ENCODE measurements around the gene CYP19A1. TPM values are rescaled to one million over a fixed set of nuclear protein-coding genes. Genes with fewer than 3 reads are reported as not detected.
"Not testable (repeated sequence)": the region's sequence is repeated elsewhere in the genome, so short reads cannot be mapped to it uniquely, and the experiment has no call there.

The CYP19A1 gene
- total RNA-seq, 1 experiment from 2014 or later, result not detected

- TF ChIP-seq, protein P1, sequence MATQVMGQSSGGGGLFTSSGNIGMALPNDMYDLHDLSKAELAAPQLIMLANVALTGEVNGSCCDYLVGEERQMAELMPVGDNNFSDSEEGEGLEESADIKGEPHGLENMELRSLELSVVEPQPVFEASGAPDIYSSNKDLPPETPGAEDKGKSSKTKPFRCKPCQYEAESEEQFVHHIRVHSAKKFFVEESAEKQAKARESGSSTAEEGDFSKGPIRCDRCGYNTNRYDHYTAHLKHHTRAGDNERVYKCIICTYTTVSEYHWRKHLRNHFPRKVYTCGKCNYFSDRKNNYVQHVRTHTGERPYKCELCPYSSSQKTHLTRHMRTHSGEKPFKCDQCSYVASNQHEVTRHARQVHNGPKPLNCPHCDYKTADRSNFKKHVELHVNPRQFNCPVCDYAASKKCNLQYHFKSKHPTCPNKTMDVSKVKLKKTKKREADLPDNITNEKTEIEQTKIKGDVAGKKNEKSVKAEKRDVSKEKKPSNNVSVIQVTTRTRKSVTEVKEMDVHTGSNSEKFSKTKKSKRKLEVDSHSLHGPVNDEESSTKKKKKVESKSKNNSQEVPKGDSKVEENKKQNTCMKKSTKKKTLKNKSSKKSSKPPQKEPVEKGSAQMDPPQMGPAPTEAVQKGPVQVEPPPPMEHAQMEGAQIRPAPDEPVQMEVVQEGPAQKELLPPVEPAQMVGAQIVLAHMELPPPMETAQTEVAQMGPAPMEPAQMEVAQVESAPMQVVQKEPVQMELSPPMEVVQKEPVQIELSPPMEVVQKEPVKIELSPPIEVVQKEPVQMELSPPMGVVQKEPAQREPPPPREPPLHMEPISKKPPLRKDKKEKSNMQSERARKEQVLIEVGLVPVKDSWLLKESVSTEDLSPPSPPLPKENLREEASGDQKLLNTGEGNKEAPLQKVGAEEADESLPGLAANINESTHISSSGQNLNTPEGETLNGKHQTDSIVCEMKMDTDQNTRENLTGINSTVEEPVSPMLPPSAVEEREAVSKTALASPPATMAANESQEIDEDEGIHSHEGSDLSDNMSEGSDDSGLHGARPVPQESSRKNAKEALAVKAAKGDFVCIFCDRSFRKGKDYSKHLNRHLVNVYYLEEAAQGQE (IDR thresholded peaks at IDR 0.05; ENCODE audit: insufficient read depth in 1 of 2, low read depth in 2 of 2, low read length in 1 of 2), result no peak
- TF ChIP-seq CTCF (IDR thresholded peaks at IDR 0.05) (no peak), SIN3A (IDR thresholded peaks at IDR 0.05; ENCODE audit: borderline replicate concordance, insufficient read depth, low read depth, low read length) (no peak), TCF7L2 (IDR thresholded peaks at IDR 0.05; ENCODE audit: low read depth, low read length) (no peak), POLR2AphosphoS5 (IDR thresholded peaks at IDR 0.05; ENCODE audit: low read depth, low read length) (no peak)
- DNase-seq (ENCODE audit: low read depth, low spot score) (no peak), ATAC-seq (no peak)
- no peaks in the 10 kb centered on the region for H3K4me1 ChIP-seq (ENCODE audit: control insufficient read depth, insufficient read depth, low read length)
- H3K9me3 ChIP-seq (ENCODE audit: control insufficient read depth, insufficient read depth, low read depth, low read length), result no peaks in the 10 kb centered on the region
- H3K4me3 ChIP-seq (ENCODE audit: low read depth in 2 of 2, low read length in 2 of 2), result no peak overlapping the region
- in situ Hi-C loops (cut with HindIII; ENCODE audit: low pct_unique_long_range_greater_than_20kb, low sequenced_read_pairs), result no loop called here
- BruUV-seq (replicated peaks), result no TSS peak
- H3K36me3 ChIP-seq (ENCODE audit: control insufficient read depth, insufficient read depth, low read length), result no peaks in the 10 kb centered on the region
- no peak overlapping the region for H3K27ac ChIP-seq (ENCODE audit: low read length)
- ChIA-PET CTCF (interaction anchor here (1.2 kb wide), 1 partner anchor 27 kb away, joined by 3 read pairs; no protein-coding TSS in a partner anchor), POLR2A (no interaction called here)
- intact Hi-C loops (cut with micrococcal nuclease; ENCODE audit: unreplicated experiment), result no loop called here
- no peaks in the 10 kb centered on the region for H3K27me3 ChIP-seq (ENCODE audit: control insufficient read depth, insufficient read depth, low read length)
Observed at GRCh38 chr15:51190424-51191068, 147.8 kb downstream of the CYP19A1 start.

GRCh38 chr15:51189669-51190385, 148.6 kb downstream of the CYP19A1 start:
- no peak overlapping the region for H3K4me3 ChIP-seq (ENCODE audit: low read depth in 2 of 2, low read length in 2 of 2)
- no TSS peak for BruUV-seq (replicated peaks)
- intact Hi-C loops (cut with micrococcal nuclease; ENCODE audit: unreplicated experiment), result no loop called here
- in situ Hi-C loops (cut with HindIII; ENCODE audit: low pct_unique_long_range_greater_than_20kb, low sequenced_read_pairs), result no loop called here
- DNase-seq (ENCODE audit: low read depth, low spot score) (no peak), ATAC-seq (no peak)
- POLR2A ChIA-PET, result no interaction called here
- CTCF ChIA-PET, result interaction anchor here (1.2 kb wide), 1 partner anchor 27 kb away, joined by 3 read pairs; no protein-coding TSS in a partner anchor
- no peak for TF ChIP-seq TCF7L2 (IDR thresholded peaks at IDR 0.05; ENCODE audit: low read depth, low read length)
- TF ChIP-seq, protein P1 (IDR thresholded peaks at IDR 0.05; ENCODE audit: insufficient read depth in 1 of 2, low read depth in 2 of 2, low read length in 1 of 2), result no peak
- no peak for TF ChIP-seq POLR2AphosphoS5 (IDR thresholded peaks at IDR 0.05; ENCODE audit: low read depth, low read length)
- TF ChIP-seq CTCF (IDR thresholded peaks at IDR 0.05), result no peak
- TF ChIP-seq SIN3A (IDR thresholded peaks at IDR 0.05; ENCODE audit: borderline replicate concordance, insufficient read depth, low read depth, low read length), result no peak
- H3K27me3 ChIP-seq (ENCODE audit: control insufficient read depth, insufficient read depth, low read length), result no peaks in the 10 kb centered on the region
- H3K27ac ChIP-seq (ENCODE audit: low read length), result no peak overlapping the region
- H3K4me1 ChIP-seq (ENCODE audit: control insufficient read depth, insufficient read depth, low read length), result no peaks in the 10 kb centered on the region
- no peaks in the 10 kb centered on the region for H3K9me3 ChIP-seq (ENCODE audit: control insufficient read depth, insufficient read depth, low read depth, low read length)
- no peaks in the 10 kb centered on the region for H3K36me3 ChIP-seq (ENCODE audit: control insufficient read depth, insufficient read depth, low read length)

DNA sequence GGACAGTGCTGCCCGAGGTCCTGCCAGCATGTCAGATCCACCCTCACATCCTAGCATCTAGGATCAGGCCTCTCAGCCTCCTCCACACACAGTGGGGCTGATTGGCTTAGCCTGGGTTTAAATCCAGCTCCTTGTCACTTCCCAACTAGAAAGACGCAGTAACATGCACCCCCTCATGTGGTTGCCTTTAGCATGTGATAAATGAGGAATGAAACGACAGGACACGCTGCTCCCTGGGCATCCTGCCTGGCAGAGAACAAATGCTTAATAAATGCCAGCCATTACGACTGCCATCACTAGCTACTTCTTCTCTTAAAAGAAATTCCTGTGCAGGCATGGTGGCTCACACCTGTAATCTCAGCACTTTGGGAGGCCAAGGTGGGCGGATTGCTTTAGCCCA, 149.6 kb downstream of the CYP19A1 start:
- CTCF ChIA-PET, result interaction anchor here (0.6 kb wide), 1 partner anchor 26 kb away, joined by 3 read pairs; no protein-coding TSS in a partner anchor
- H3K36me3 ChIP-seq (ENCODE audit: control insufficient read depth, insufficient read depth, low read length); ATAC-seq; H3K27me3 ChIP-seq (ENCODE audit: control insufficient read depth, insufficient read depth, low read length); POLR2A ChIA-PET; in situ Hi-C loops (cut with HindIII; ENCODE audit: low pct_unique_long_range_greater_than_20kb, low sequenced_read_pairs); BruUV-seq (replicated peaks); H3K9me3 ChIP-seq (ENCODE audit: control insufficient read depth, insufficient read depth, low read depth, low read length); H3K27ac ChIP-seq (ENCODE audit: low read length); H3K4me1 ChIP-seq (ENCODE audit: control insufficient read depth, insufficient read depth, low read length); intact Hi-C loops (cut with micrococcal nuclease; ENCODE audit: unreplicated experiment); DNase-seq (ENCODE audit: low read depth, low spot score); H3K4me3 ChIP-seq (ENCODE audit: low read depth in 2 of 2, low read length in 2 of 2): not testable (repeated sequence)
